OCI-LY3 (cell line): ENCODE results near the gene SWT1.
"Not testable (repeated sequence)": the region's sequence is repeated elsewhere in the genome, so short reads cannot be mapped to it uniquely, and the experiment has no call there.

ENCODE experiments used
- EZH2phosphoT487 ChIP-seq: fragments of 200-600 bp; shearing (Covaris generic); IDR thresholded peaks from 2 replicates; pipeline ENCODE4 v1.6.1; 2018; ENCODE audit warnings: antibody characterized with exemption, mixed run types, low read depth
- TF ChIP-seq, protein P1 (sequence below): fragments of 200-600, 300-600 bp; sonication (generic); IDR thresholded peaks from 2 replicates; pipeline ENCODE4 v1.5.1; 2014; ENCODE audit warnings: antibody characterized with exemption, low read length, low read depth

DNA sequence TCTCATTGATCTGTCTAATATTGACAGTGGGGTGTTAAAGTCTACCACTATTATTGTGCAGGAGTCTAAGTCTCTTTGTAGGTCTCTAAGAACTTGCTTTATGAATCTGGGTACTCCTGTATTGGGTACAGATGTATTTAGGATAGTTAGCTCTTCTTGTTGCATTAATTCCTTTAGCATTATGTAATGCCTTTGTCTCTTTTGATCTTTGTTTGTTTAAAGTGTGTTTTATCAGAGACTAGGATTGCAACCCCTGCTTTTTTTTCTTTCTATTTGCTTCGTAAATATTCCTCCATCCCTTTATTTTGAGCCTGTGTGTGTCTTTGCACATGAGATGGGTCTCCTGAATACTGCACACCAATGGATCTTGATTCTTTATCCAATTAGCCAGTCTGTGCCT, 77.2 kb downstream of the SWT1 start:
- TF ChIP-seq, protein P1, sequence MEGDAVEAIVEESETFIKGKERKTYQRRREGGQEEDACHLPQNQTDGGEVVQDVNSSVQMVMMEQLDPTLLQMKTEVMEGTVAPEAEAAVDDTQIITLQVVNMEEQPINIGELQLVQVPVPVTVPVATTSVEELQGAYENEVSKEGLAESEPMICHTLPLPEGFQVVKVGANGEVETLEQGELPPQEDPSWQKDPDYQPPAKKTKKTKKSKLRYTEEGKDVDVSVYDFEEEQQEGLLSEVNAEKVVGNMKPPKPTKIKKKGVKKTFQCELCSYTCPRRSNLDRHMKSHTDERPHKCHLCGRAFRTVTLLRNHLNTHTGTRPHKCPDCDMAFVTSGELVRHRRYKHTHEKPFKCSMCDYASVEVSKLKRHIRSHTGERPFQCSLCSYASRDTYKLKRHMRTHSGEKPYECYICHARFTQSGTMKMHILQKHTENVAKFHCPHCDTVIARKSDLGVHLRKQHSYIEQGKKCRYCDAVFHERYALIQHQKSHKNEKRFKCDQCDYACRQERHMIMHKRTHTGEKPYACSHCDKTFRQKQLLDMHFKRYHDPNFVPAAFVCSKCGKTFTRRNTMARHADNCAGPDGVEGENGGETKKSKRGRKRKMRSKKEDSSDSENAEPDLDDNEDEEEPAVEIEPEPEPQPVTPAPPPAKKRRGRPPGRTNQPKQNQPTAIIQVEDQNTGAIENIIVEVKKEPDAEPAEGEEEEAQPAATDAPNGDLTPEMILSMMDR, result not testable (repeated sequence)
- TF ChIP-seq EZH2phosphoT487, result not testable (repeated sequence)
